CD4-positive, alpha-beta T cell (primary cell): ENCODE data around the gene XDH. TPM values are rescaled to one million over a fixed set of nuclear protein-coding genes. Genes with fewer than 3 reads are reported as not detected.
A peak's percentile ranks its signal among the peaks of the same experiment; 100 is the strongest.

ENCODE experiments used
- ATAC-seq: fragments of 200-7000 bp; cut with Tn5 transposase; one replicate; pipeline ENCODE4 v1.10.0; 2022; ENCODE audit warnings: mild to moderate bottlenecking; ENCODE audit not compliant: poor library complexity
- CTCF ChIA-PET: fragments of 350-600 bp; sonication (Branson Sonifier 250); formaldehyde crosslinking; loops from one replicate; lab custom pipeline; 2021; ENCODE audit warnings: antibody characterized with exemption, inconsistent platforms; lab: Charles Lee
- POLR2A ChIA-PET: fragments of 350-600 bp; sonication (Branson Sonifier 250); formaldehyde crosslinking; loops from one replicate; lab custom pipeline; 2021; ENCODE audit warnings: antibody characterized with exemption, inconsistent platforms; lab: Charles Lee
- DNase-seq, 14 experiments: peaks; one replicate each; pipeline ENCODE4 v3.0.0-alpha.2; 2013 to 2020; ENCODE audit warnings: mixed read lengths in 2 of 14
- H3K27ac ChIP-seq, 2 donors: one replicate each; pipeline versions ENCODE4 v1.5.1 to v1.7.0; 2013; ENCODE audit warnings: low read length in 2 of 2, low read depth in 1 of 2, mild to moderate bottlenecking in 1 of 2
- H3K27me3 ChIP-seq, 2 experiments: 1 replicate in 1 of 2; 2 replicates in 1 of 2; pipeline versions ENCODE4 v1.6.1 to v1.7.0; 2013; ENCODE audit warnings: low read length in 2 of 2, control low read depth in 1 of 2, mild to moderate bottlenecking in 1 of 2, moderate library complexity in 1 of 2; ENCODE audit not compliant: insufficient read depth in 2 of 2, control insufficient read depth in 1 of 2
- H3K36me3 ChIP-seq: one replicate; pipeline ENCODE4 v1.6.1; 2013; ENCODE audit warnings: low read length, control low read depth; ENCODE audit not compliant: insufficient read depth
- H3K4me1 ChIP-seq: one replicate; pipeline ENCODE4 v1.6.1; 2013; ENCODE audit warnings: low read length, control low read depth; ENCODE audit not compliant: insufficient read depth
- H3K4me3 ChIP-seq: one replicate; pipeline ENCODE4 v1.5.1; 2013; ENCODE audit warnings: mild to moderate bottlenecking, low read length, moderate library complexity
- H3K9me3 ChIP-seq, 2 experiments: 1 replicate in 1 of 2; 2 replicates in 1 of 2; pipeline versions ENCODE4 v1.6.1 to v1.7.0; 2013; ENCODE audit warnings: low read length in 2 of 2, mild to moderate bottlenecking in 2 of 2, control low read depth in 1 of 2, moderate library complexity in 1 of 2; ENCODE audit not compliant: control insufficient read depth in 1 of 2, insufficient read depth in 1 of 2
- H3K27ac Mint-ChIP-seq: one replicate; pipeline ENCODE4 v1.8.0; 2020; ENCODE audit warnings: mixed read lengths
- H3K27me3 Mint-ChIP-seq: one replicate; pipeline ENCODE4 v1.8.0; 2021; ENCODE audit warnings: mixed read lengths
- H3K36me3 Mint-ChIP-seq: one replicate; pipeline ENCODE4 v1.8.0; 2021; ENCODE audit warnings: low read depth, mixed read lengths
- H3K4me1 Mint-ChIP-seq: one replicate; pipeline ENCODE4 v1.8.0; 2021; ENCODE audit warnings: low read depth, mixed read lengths
- H3K4me3 Mint-ChIP-seq: one replicate; pipeline ENCODE4 v1.8.0; 2020; ENCODE audit warnings: mild to moderate bottlenecking, mixed read lengths
- H3K9me3 Mint-ChIP-seq: one replicate; pipeline ENCODE4 v1.8.0; 2020; ENCODE audit warnings: mixed read lengths
- CTCF ChIP-seq: fragments of 200-600 bp; IDR thresholded peaks from one replicate; pipeline ENCODE4 v1.8.0; 2022; ENCODE audit warnings: antibody characterized with exemption, mild to moderate bottlenecking
- intact Hi-C, 2 experiments: fragments of 100-400 bp; cut with DNase I in 1 of 2; cut with micrococcal nuclease in 1 of 2; formaldehyde crosslinking; loops; one replicate each; pipeline versions ENCODE4 v1.15.1 to v1.9.0; 2023 to 2025; cut with DNase I, micrococcal nuclease
- total RNA-seq, 174 experiments: library from RNA in 2 of 174; stranded (reverse) in 2 of 174; gene quantifications; one replicate each; pipeline ENCODE4 v1.2.3 and lab custom pipeline; 2021 to 2026

The XDH gene
- total RNA-seq, 2 experiments from 2014 or later, result 0.05 TPM; not detected in 1

DNA sequence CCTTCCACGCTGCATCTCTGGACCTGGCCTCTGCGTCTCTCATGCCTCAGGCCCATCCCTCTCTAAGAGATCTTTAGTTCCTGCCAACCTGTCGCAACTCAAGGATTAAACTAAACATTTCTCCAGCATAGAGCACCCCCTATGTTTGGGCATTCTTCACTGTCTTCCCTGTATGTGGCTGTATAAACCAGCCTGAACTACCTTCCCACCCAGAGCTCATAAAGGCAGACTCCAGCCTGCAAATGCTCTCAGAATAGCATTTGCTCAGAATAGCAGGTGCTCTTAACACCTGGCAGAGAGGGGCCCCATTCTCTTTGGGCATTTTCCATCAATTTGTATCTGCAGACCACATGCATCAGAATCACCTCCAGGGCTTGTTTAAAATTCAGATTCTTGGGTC is 97.1 kb downstream of the XDH start:
- no peaks in the 10 kb centered on the region for H3K27me3 Mint-ChIP-seq
- no peak for ATAC-seq
- TF ChIP-seq CTCF, result no peak
- POLR2A ChIA-PET, result no interaction called here
- no peaks in the 10 kb centered on the region for H3K36me3 Mint-ChIP-seq
- no peaks in the 10 kb centered on the region for H3K9me3 ChIP-seq
- peaks cover 36% of the 10 kb centered on the region for H3K4me1 ChIP-seq
- peaks cover 56% of the 10 kb centered on the region for H3K4me1 Mint-ChIP-seq
- no peaks in the 10 kb centered on the region for H3K27me3 ChIP-seq
- DNase-seq, result no peak
- H3K4me3 Mint-ChIP-seq, result no peak overlapping the region
- no peak overlapping the region for H3K4me3 ChIP-seq
- CTCF ChIA-PET, result no interaction called here
- intact Hi-C loops, result no loop called here
- H3K27ac ChIP-seq, result peak overlapping the region in 1 of 2 donors; percentile 74
- no peaks in the 10 kb centered on the region for H3K36me3 ChIP-seq
- H3K9me3 Mint-ChIP-seq, result no peaks in the 10 kb centered on the region
- peak overlapping the region; percentile 89 for H3K27ac Mint-ChIP-seq

- H3K9me3 ChIP-seq, result peaks cover 0 to 3% of the 10 kb centered on the region in 2 experiments
- Mint-ChIP-seq H3K9me3 (peaks cover 1% of the 10 kb centered on the region), H3K4me3 (no peak overlapping the region), H3K27me3 (no peaks in the 10 kb centered on the region), H3K36me3 (no peaks in the 10 kb centered on the region), H3K4me1 (peaks cover 37% of the 10 kb centered on the region), H3K27ac (no peak overlapping the region)
- TF ChIP-seq CTCF, result no peak
- CTCF ChIA-PET, result no interaction called here
- no peak overlapping the region for H3K4me3 ChIP-seq
- POLR2A ChIA-PET, result no interaction called here
- peaks cover 4 to 10% of the 10 kb centered on the region in 2 experiments for H3K27me3 ChIP-seq
- H3K27ac ChIP-seq, result no peak overlapping the region
- H3K4me1 ChIP-seq, result peaks cover 28% of the 10 kb centered on the region
- intact Hi-C loops, result no loop called here
- DNase-seq (no peak), ATAC-seq (no peak)
- no peaks in the 10 kb centered on the region for H3K36me3 ChIP-seq
These were observed 99.8 kb downstream of the XDH start for GRCh38 chr2:31314761-31315160.

GRCh38 chr2:31312898-31313297 is 101.6 kb downstream of the XDH start:
- Histone ChIP-seq H3K4me3 (no peak overlapping the region), H3K4me1 (peaks cover 12% of the 10 kb centered on the region), H3K27me3 (peaks cover 4 to 10% of the 10 kb centered on the region in 2 experiments), H3K27ac (no peak overlapping the region), H3K9me3 (peaks cover 0 to 4% of the 10 kb centered on the region in 2 experiments), H3K36me3 (no peaks in the 10 kb centered on the region)
- no peak overlapping the region for H3K4me3 Mint-ChIP-seq
- H3K27ac Mint-ChIP-seq, result no peak overlapping the region
- peaks cover 4% of the 10 kb centered on the region for H3K9me3 Mint-ChIP-seq
- no peak for TF ChIP-seq CTCF
- H3K27me3 Mint-ChIP-seq, result no peaks in the 10 kb centered on the region
- intact Hi-C loops, result no loop called here
- H3K4me1 Mint-ChIP-seq, result peaks cover 18% of the 10 kb centered on the region
- CTCF ChIA-PET, result no interaction called here
- ATAC-seq (no peak), DNase-seq (no peak)
- POLR2A ChIA-PET, result no interaction called here
- H3K36me3 Mint-ChIP-seq, result no peaks in the 10 kb centered on the region
